ENCODE data around the gene GIPR. TPM values are rescaled to one million over a fixed set of nuclear protein-coding genes. Genes with fewer than 3 reads are reported as not detected.

The GIPR gene
- total and polyA plus RNA-seq, 7 donors = under 0.01 to 0.08 TPM; not detected in 5

DNA sequence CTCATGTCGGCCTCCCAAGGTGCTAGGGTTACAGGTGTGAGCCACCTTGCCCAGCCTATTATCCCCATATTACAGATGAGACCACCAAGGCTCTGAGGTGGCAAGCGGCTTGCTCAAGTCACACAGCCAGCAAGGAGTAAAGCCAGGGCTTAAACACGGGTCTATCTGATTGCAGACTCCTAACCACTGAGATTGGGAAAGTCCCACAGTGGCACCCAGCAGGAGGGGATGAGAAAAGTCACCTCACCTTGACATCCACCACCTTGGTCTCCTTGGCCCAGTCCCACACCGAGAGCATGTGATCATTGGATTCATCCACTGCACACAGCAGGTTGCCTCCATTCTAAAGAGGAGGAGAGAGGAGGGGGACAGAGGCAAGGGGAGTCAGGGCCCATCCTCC is 38.3 kb upstream of the GIPR start:
- Histone ChIP-seq H3K27ac (no peak overlapping the region), H3K4me3 (no peak overlapping the region), H3K4me1 (no peaks in the 10 kb centered on the region), H3K27me3 (ENCODE audit: insufficient read depth in 3 of 3, low read length in 2 of 3) (no peaks in the 10 kb centered on the region), H3K36me3 (ENCODE audit: insufficient read depth in 1 of 2, low read depth in 1 of 2) (peaks cover 0 to 29% of the 10 kb centered on the region in 2 donors), H3K9me3 (no peaks in the 10 kb centered on the region)
- ATAC-seq (no peak), DNase-seq (no peak)
- WGBS, 3 donors = 83 to 93% (median 87%) methylated on average over 4 of the region's 4 CpGs
- TF ChIP-seq, protein P1, sequence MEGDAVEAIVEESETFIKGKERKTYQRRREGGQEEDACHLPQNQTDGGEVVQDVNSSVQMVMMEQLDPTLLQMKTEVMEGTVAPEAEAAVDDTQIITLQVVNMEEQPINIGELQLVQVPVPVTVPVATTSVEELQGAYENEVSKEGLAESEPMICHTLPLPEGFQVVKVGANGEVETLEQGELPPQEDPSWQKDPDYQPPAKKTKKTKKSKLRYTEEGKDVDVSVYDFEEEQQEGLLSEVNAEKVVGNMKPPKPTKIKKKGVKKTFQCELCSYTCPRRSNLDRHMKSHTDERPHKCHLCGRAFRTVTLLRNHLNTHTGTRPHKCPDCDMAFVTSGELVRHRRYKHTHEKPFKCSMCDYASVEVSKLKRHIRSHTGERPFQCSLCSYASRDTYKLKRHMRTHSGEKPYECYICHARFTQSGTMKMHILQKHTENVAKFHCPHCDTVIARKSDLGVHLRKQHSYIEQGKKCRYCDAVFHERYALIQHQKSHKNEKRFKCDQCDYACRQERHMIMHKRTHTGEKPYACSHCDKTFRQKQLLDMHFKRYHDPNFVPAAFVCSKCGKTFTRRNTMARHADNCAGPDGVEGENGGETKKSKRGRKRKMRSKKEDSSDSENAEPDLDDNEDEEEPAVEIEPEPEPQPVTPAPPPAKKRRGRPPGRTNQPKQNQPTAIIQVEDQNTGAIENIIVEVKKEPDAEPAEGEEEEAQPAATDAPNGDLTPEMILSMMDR (IDR thresholded peaks at IDR 0.05) = no peak
- intact Hi-C loops (cut with DNase I) = loop anchor here in 1 of 2 donors (2.0 kb wide), 1 partner anchor 15 kb away; no protein-coding TSS in a partner anchor

DNA sequence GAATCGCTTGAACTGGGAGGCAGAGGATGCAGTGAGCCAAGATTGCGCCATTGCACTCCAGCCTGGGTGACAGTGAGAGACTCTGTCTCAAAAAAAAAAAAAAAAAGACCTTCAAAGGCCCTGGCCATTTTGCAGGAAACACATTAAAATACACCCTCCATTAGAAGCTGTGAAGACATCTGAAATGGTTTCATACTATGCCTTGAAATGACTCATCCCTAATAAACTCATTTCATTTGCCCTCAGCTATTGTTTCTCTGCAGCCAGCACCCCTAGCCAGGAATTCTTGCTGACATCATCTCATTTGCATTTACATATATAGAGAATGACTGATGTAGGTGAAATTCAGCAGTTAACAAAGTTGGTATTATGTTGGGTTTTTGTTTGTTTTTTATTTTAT is 37.6 kb upstream of the GIPR start:
- H3K27ac ChIP-seq = no peak overlapping the region
- H3K9me3 ChIP-seq = no peaks in the 10 kb centered on the region
- H3K4me1 ChIP-seq = no peaks in the 10 kb centered on the region
- H3K36me3 ChIP-seq (ENCODE audit: insufficient read depth in 1 of 2, low read depth in 1 of 2) = peaks cover 0 to 29% of the 10 kb centered on the region in 2 donors
- no peak overlapping the region for H3K4me3 ChIP-seq
- intact Hi-C loops (cut with DNase I) = no loop called here
- peak in 2 of 4 donors; percentile 25 to 50 for ATAC-seq
- no peaks in the 10 kb centered on the region for H3K27me3 ChIP-seq (ENCODE audit: insufficient read depth in 3 of 3, low read length in 2 of 3)
- 84 to 97% (median 93%) methylated on average over 2 of the region's 2 CpGs for WGBS, 3 donors
- TF ChIP-seq, protein P1 (IDR thresholded peaks at IDR 0.05) = no peak
- no peak for DNase-seq

DNA sequence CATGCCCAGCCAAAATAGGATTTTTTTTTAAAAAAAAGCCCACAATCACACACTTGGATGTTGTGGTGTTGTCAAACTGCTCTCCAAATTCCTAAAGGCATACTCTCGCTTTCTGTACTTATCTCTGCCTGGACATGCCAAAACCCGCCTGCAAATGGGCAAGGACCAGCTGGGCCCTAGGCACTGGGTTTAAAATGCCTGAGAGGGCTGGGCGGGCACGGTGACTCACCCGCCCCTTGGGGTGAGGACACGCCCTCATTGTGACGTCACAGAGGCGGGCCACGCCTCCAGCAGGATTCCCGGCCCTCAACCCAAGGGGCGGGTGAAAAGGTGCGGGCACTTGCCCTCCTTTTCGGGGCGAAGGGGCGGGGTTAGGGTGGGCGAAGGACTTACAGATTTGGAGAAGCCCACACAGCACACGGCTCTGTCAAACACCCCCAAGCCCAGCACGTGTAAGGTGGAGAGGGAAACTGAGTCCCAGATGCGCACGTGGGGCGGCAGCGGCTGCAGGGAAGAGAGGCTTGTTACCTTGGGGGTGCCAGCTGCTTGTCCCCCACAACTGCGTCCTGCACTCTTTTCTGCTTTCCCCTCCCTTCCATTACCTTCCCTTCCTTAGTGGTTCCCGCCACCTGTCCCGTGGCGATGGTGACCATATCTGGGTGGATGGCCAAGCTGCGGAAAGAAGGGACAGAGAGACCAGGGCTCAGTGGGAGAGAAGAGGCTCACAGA is 35.4 kb upstream of the GIPR start:
- peak; percentile 74 to 86 for DNase-seq
- Histone ChIP-seq H3K27me3 (ENCODE audit: insufficient read depth in 3 of 3, low read length in 2 of 3) (no peaks in the 10 kb centered on the region), H3K4me3 (peak overlapping the region; percentile 17), H3K4me1 (peaks cover 10% of the 10 kb centered on the region), H3K36me3 (ENCODE audit: insufficient read depth in 1 of 2, low read depth in 1 of 2) (peaks cover 0 to 16% of the 10 kb centered on the region in 2 donors), H3K27ac (peak overlapping the region; percentile 60), H3K9me3 (no peaks in the 10 kb centered on the region)
- ATAC-seq = peak; percentile 96 to 98 (median 97)
- intact Hi-C loops (cut with DNase I) = no loop called here
- WGBS, 3 donors = 30 to 35% (median 31%) methylated on average over 26 to 27 of the region's 27 CpGs
- TF ChIP-seq, protein P1 (IDR thresholded peaks at IDR 0.05) = no peak

DNA sequence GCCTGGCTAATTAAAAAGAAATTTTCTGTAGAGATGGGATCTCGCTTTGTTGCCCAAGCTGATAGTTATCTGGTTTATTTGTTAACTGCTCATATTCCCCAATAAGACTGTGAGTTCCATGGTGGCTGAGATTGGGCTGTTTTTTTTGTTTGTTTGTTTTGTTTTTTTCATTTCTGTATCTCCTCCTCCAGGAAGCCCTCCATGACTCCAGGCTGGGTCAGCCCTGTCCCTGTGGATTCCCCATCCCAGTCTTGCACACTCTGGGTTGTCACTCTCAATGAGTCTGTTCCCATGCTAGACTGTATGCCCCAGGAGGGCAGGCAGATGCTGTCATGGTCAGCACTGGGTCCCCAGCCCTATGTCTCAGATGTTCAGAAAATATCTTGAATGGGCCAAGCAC is 31.7 kb upstream of the GIPR start:
- Histone ChIP-seq H3K27me3 (ENCODE audit: insufficient read depth in 3 of 3, low read length in 2 of 3) (no peaks in the 10 kb centered on the region), H3K27ac (no peak overlapping the region), H3K9me3 (no peaks in the 10 kb centered on the region), H3K4me1 (peaks cover 17% of the 10 kb centered on the region), H3K36me3 (ENCODE audit: insufficient read depth in 1 of 2, low read depth in 1 of 2) (no peaks in the 10 kb centered on the region), H3K4me3 (no peak overlapping the region)
- ATAC-seq (no peak), DNase-seq (no peak)
- intact Hi-C loops (cut with DNase I) = no loop called here
- TF ChIP-seq, protein P1 (IDR thresholded peaks at IDR 0.05) = no peak
- WGBS, 3 donors = 95 to 100% (median 98%) methylated on average over 1 of the region's 1 CpG
